ENCODE measurements around the gene NKIRAS1. TPM values are rescaled to one million over a fixed set of nuclear protein-coding genes. Genes with fewer than 3 reads are reported as not detected.

The NKIRAS1 gene
- total RNA-seq, 1 experiment from 2014 or later, result 23.0 TPM

DNA sequence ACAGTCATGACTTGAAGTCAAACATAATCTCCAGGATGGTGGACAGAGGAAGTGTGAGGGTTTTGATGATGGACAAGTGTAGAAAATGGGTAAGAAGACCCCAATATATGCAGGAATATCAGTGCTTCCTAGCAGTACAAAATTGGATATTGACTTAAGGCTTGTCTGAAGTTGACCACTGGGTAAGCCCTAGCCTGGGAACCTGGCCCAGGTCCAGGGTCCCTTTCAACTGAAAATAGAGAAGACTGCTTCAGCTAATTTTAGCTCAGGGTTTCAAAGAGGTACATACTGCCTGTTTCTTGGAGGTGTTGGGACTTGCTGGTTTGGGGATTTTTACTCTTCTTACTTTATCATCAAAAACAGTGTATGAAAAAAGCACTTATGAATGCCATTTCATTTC is 33.0 kb upstream of the NKIRAS1 start:
- H3K9me3 ChIP-seq (ENCODE audit: low read depth, low read length, poor library complexity, severe bottlenecking), result no peaks in the 10 kb centered on the region
- no TSS peak for BruUV-seq (replicated peaks)
- CTCF ChIA-PET, result interaction anchor here (0.6 kb wide), 1 partner anchor 15 kb away, joined by 10 read pairs; no protein-coding TSS in a partner anchor
- no peak overlapping the region for H3K27ac ChIP-seq (ENCODE audit: low read depth, low read length, poor library complexity, severe bottlenecking)
- no peaks in the 10 kb centered on the region for H3K27me3 ChIP-seq (replicated peaks; ENCODE audit: insufficient read depth, low read depth, low read length, poor library complexity)
- TF ChIP-seq, protein P1, sequence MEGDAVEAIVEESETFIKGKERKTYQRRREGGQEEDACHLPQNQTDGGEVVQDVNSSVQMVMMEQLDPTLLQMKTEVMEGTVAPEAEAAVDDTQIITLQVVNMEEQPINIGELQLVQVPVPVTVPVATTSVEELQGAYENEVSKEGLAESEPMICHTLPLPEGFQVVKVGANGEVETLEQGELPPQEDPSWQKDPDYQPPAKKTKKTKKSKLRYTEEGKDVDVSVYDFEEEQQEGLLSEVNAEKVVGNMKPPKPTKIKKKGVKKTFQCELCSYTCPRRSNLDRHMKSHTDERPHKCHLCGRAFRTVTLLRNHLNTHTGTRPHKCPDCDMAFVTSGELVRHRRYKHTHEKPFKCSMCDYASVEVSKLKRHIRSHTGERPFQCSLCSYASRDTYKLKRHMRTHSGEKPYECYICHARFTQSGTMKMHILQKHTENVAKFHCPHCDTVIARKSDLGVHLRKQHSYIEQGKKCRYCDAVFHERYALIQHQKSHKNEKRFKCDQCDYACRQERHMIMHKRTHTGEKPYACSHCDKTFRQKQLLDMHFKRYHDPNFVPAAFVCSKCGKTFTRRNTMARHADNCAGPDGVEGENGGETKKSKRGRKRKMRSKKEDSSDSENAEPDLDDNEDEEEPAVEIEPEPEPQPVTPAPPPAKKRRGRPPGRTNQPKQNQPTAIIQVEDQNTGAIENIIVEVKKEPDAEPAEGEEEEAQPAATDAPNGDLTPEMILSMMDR (conservative IDR thresholded peaks at IDR 0.05; ENCODE audit: low read depth, low read length), result no peak
- no peak for TF ChIP-seq EZH2 (IDR thresholded peaks at IDR 0.05; ENCODE audit: borderline replicate concordance, low read depth, low read length, poor library complexity, severe bottlenecking)
- POLR2A ChIA-PET (ENCODE audit: low non-redundant PET), result no interaction called here
- H3K36me3 ChIP-seq (ENCODE audit: insufficient read depth, low read length, poor library complexity, severe bottlenecking), result no peaks in the 10 kb centered on the region
- no peak overlapping the region for H3K4me3 ChIP-seq (ENCODE audit: low read depth, low read length, poor library complexity, severe bottlenecking)
- peaks cover 14% of the 10 kb centered on the region for H3K4me1 ChIP-seq (ENCODE audit: insufficient read depth, low read length, poor library complexity, severe bottlenecking)
- peak; percentile 7 for DNase-seq (ENCODE audit: low spot score)
- intact Hi-C loops (cut with micrococcal nuclease; ENCODE audit: unreplicated experiment), result no loop called here

DNA sequence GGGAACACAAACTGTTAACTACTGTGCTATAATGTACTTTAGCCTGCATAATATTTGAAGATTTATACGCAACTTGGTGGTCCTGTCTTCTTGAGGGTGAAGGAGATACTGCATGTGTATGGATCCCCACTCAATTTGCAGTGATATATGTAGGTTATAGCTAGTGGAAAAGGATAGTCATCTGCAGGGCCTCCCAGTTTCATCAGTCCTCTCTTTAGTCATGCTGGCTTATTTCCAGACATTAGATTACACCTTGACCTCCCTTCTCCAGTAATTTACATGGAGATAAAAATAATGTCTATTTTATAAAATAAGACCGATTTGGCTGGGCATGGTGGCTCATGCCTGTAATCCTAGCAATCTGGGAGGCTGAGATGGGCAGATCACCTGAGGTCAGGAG is 32.0 kb upstream of the NKIRAS1 start:
- Histone ChIP-seq H3K4me1 (ENCODE audit: insufficient read depth, low read length, poor library complexity, severe bottlenecking) (peaks cover 14% of the 10 kb centered on the region), H3K4me3 (ENCODE audit: low read depth, low read length, poor library complexity, severe bottlenecking) (no peak overlapping the region), H3K9me3 (ENCODE audit: low read depth, low read length, poor library complexity, severe bottlenecking) (no peaks in the 10 kb centered on the region), H3K27me3 (replicated peaks; ENCODE audit: insufficient read depth, low read depth, low read length, poor library complexity) (no peaks in the 10 kb centered on the region), H3K27ac (ENCODE audit: low read depth, low read length, poor library complexity, severe bottlenecking) (no peak overlapping the region), H3K36me3 (ENCODE audit: insufficient read depth, low read length, poor library complexity, severe bottlenecking) (no peaks in the 10 kb centered on the region)
- POLR2A ChIA-PET (ENCODE audit: low non-redundant PET), result no interaction called here
- TF ChIP-seq, protein P1 (conservative IDR thresholded peaks at IDR 0.05; ENCODE audit: low read depth, low read length), result no peak
- TF ChIP-seq EZH2 (IDR thresholded peaks at IDR 0.05; ENCODE audit: borderline replicate concordance, low read depth, low read length, poor library complexity, severe bottlenecking), result no peak
- no TSS peak for BruUV-seq (replicated peaks)
- no peak for DNase-seq (ENCODE audit: low spot score)
- intact Hi-C loops (cut with micrococcal nuclease; ENCODE audit: unreplicated experiment), result no loop called here
- CTCF ChIA-PET, result no interaction called here

DNA sequence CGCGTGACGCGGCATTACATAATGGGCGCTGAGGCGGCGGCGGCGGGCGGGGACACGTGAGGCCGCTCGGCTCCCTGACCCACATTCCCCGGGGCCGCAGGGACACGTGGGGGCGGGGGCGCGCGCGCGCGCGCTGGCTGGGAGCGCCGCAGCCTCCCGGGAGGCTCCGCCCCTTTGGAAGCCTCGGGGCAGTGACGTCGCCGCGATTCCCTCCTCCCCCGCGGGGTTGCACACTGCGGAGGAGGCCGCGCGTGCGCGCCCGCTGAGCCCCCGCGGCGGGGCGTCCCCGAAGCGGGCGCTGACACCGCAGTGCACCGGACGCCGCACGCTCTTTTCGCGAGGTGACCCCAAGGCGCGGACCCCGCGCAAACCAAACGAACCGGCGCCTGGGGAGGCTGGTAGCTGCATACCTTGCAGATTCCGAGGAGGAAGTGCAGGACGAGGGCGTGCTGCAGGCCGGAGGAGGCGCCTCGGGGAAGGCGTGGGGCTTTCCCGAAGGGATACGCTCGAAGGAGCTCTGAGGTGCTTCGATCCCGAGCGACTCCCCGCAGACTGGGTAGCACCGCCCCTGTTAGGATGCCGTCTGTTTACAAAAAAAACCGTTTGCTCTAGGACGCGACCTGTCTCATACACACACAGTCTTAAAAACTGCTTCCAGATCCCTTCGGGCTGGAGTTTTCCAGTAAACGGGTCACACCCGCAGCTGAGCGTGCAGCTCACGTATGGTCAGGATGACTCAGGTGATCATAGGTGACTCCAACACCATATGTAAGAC is 29.3 kb upstream of the NKIRAS1 start:
- no TSS peak for BruUV-seq (replicated peaks)
- DNase-seq (ENCODE audit: low spot score), result peak; percentile 98
- Histone ChIP-seq H3K9me3 (ENCODE audit: low read depth, low read length, poor library complexity, severe bottlenecking) (no peaks in the 10 kb centered on the region), H3K36me3 (ENCODE audit: insufficient read depth, low read length, poor library complexity, severe bottlenecking) (no peaks in the 10 kb centered on the region), H3K27ac (ENCODE audit: low read depth, low read length, poor library complexity, severe bottlenecking) (peak overlapping the region; percentile 87), H3K27me3 (replicated peaks; ENCODE audit: insufficient read depth, low read depth, low read length, poor library complexity) (no peaks in the 10 kb centered on the region), H3K4me3 (ENCODE audit: low read depth, low read length, poor library complexity, severe bottlenecking) (peak overlapping the region; percentile 66), H3K4me1 (ENCODE audit: insufficient read depth, low read length, poor library complexity, severe bottlenecking) (peaks cover 7% of the 10 kb centered on the region)
- TF ChIP-seq, protein P1 (conservative IDR thresholded peaks at IDR 0.05; ENCODE audit: low read depth, low read length), result no peak
- no peak for TF ChIP-seq EZH2 (IDR thresholded peaks at IDR 0.05; ENCODE audit: borderline replicate concordance, low read depth, low read length, poor library complexity, severe bottlenecking)
- CTCF ChIA-PET, result no interaction called here
- POLR2A ChIA-PET (ENCODE audit: low non-redundant PET), result interaction anchor here (0.5 kb wide), 1 partner anchor 19 kb away, joined by 9 read pairs; no protein-coding TSS in a partner anchor
- intact Hi-C loops (cut with micrococcal nuclease; ENCODE audit: unreplicated experiment), result loop anchor here (1.0 to 2.0 kb wide), 2 partner anchors 23 to 46 kb away; no protein-coding TSS in a partner anchor
